ENCODE results near the gene SLC34A1.
"Not testable (repeated sequence)": the region's sequence is repeated elsewhere in the genome, so short reads cannot be mapped to it uniquely, and the experiment has no call there.

The SLC34A1 gene

DNA sequence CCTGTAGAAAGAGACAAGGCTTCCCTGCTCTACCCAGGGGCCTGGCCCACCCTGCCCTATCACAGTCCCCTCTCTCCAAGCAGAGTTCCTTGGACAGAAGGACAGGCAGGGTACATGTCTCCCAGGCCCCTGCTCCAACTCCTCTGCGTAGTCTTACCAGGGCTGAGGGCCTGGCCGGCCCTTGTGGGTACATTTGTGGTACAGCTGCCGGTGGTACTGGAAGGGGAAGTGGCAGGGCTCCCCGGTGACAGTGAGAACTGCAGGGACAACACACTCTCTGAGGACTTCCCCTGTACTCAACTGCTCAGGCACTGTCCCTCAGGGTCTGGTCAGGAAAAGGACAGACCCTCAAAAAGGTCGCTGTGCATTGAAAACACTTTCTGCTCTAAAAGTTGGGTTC, 21.6 kb downstream of the SLC34A1 start:
- no peak for DNase-seq

DNA sequence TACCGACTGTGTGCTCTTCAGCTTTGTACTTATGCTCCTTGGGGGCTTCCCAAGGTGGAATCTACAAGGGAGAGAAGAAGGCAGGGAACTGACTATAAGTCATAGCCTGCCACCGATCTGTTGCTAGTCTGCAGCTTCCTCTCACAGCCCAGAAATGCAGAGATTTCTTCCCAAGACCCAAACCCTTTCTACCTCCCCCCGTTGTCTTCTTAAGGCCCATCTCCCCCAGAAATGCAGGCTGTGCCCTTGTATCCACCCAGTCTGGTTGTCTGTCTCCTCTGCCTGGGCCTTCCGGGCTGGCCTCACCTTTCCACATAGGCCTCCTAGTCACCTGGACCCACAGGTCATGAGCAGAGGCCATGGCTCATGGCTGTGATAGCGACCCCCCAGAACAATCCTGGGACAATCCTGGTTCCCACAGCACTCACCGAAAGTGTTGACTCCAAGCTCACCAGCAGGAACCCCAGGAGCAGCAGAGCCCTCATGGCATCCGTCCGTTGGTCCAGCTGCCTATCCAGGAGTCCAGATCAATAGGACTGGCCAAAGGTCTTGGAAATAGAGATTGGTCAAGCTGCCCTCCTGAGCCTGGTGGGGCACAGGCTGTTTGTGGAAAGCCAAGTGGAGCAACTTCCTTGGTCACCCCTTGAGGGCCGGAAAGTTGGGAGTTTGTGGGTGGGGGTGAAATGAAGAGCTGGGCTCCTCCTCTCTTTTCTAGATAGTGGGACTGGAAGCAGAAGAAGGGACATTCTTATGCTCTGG, 25.0 kb downstream of the SLC34A1 start, which contains the start of gene F12:
Gene F12 (minus strand): TSS at position 522 of the 759 bp plus-strand sequence. CDS start 37 bp downstream, at position 485.
- peak in 1 of 51 donors; percentile 7 for DNase-seq

- no peak for DNase-seq
Observed at GRCh38 chr5:177410575-177410974, 26.3 kb downstream of the SLC34A1 start.

- DNase-seq, result no peak
Observed at GRCh38 chr5:177412603-177413233, 28.5 kb downstream of the SLC34A1 start.

- DNase-seq, result no peak
Observed at GRCh38 chr5:177414481-177414880, 30.2 kb downstream of the SLC34A1 start.

- DNase-seq, result not testable (repeated sequence)
Observed at GRCh38 chr5:177417081-177417480, 32.8 kb downstream of the SLC34A1 start.

GRCh38 chr5:177419046-177419445, 34.8 kb downstream of the SLC34A1 start:
- no peak for DNase-seq

DNA sequence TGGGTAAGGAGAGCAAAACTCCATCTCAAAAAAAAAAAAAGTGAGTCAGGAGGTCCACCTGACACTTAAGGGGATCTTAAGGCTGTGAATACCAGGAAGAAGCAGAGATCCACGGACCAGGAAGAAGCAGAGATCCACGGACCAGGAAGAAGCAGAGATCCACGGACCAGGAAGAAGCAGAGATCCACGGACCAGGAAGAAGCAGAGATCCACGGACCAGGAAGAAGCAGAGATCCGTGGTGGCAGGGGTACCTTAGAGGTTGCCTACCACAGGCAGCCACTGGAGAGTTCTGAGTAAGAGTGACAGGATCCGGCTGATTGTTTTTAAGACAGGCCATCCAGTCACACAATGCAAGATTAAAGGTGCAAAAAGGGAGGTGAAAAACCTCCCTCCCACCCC, 36.2 kb downstream of the SLC34A1 start:
- not testable (repeated sequence) for DNase-seq

DNA sequence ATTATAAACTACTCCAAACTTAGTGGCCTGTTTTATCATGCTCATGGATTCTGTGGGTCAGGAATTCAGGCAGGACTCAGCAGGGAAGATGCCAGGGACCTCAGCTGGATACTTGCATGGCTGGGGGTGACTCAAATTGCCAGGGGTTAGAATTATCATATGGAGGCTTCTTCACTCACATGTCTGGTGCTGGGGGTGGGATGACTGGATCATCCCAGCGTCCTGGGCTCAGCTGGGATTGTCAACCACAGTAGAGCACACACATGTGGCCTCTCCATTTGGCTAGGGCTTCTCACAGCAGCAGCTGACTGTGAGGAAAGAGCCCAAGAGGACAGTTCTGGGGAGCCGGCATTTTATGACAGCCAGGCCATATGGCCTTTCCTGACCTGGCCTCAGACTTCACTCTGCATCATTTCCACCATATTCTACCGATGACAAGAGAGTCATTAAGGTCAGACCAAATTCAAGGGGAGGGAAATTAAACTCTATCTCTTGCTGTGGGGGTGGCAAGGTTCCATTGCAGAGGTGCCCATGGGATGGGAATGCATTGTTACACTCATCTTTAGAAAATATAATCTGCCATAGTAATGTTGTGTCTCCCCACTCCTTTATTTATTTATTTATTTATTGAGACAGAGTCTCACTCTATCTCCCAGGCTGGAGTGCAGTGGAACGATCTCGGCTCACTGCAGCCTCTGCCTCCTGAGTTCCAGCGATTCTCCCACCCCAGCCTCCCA, 37.0 kb downstream of the SLC34A1 start:
- DNase-seq, result no peak

- DNase-seq, result no peak
Observed at GRCh38 chr5:177423671-177424070, 39.4 kb downstream of the SLC34A1 start.

- no peak for DNase-seq
Observed at GRCh38 chr5:177425196-177425800, 41.1 kb downstream of the SLC34A1 start.

- peak; percentile 84 to 100 (median 99) for DNase-seq
Observed at GRCh38 chr5:177425801-177426565, 41.7 kb downstream of the SLC34A1 start.

DNA sequence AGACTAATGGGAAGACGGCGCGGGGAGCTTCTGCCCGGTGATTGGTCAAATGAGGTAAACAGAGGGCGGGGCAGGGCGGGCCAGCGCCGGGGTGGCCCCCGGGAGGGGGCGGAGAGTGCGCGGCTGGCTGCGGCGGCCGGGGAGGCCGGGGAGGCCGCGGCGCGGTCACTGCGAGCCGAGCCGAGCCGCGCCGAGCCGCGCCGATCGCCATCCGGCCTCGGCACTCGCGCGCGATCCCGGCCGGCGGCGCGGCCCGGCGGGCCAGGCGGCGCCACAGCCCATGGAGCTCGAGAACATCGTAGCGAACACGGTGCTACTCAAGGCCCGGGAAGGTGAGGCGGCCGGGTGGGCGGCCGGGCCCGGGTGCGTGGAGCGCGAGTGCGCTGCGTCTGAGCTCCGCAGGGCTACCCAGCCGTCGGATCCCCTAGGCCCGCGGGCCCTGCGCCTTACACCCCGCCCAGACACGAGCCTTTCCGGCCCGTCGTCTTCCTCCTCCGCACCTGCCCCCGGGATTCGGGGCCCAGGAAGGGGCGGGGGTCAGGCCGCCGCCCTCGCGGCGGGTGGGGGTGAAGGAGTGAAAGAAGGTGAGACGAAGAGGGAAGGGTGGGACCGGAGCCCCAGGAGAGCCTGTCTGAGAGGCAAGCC, 42.5 kb downstream of the SLC34A1 start, which contains the start of gene GRK6:
Gene GRK6 (plus strand): TSS at position 111 of the 645 bp plus-strand sequence. CDS start 170 bp downstream, at position 281.
- peak in 5 of 51 donors; percentile 40 to 56 (median 46) for DNase-seq

DNA sequence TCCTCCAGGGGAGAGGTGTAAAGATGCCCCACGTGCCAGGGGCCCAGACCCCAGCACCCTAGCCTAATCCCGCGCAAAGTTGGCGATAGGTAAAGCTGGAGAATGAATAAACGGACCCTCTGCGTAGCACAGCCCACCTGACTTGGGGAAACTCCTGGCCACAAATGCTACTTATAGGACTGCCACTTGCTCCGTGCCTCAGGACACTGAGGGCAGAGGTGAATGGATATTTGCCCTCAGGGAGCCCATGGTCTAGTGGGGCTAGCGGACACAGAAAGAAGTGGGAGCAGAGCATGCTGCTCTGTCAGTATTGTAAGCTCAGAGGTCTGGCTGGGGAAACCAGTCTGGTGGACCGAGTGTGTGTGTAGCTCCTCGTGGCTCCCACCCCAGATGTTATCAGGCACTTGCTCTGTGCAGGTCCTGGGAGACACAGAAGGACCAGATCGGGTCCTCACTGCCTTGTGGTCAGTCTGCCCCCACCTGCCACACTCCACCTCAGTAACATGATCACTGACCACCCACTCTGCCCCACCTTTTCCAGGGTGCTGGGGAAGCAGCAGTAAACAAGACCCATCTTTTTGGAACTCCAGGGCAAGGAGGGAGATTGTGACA, 43.1 kb downstream of the SLC34A1 start:
- peak in 1 of 51 donors; percentile 10 for DNase-seq

DNA sequence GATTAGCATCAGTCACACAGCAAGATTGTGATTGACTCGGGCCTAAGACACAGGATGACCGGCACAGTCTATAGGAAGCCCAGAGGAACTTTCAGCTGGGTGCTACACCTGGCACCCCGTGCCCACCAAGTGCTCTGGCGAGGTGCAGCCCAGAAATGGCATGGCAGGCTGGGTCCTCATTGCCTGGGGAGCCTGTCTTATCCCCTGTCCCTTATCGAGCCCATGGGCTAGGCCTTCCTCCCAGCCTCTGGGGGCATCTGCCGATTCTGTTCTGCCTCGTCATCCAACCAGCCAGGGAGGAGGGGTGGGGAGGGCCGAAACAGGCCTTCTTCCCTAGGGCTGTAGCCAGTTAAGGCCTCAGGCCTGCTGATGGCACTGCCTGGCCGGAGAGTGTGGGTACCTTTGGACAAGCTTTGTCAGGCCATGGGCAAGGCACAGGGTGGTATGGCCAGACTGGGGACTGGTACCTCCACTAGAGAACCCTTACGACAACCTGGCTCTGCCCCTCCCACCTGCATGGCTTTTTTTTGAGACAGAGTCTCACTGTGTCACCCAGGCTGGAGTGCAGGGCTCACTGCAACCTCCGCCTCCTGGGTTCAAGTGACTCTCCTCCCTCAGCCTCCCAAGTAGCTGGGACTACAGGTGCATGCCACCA, 43.8 kb downstream of the SLC34A1 start:
- DNase-seq, result no peak

- DNase-seq, result no peak
Observed at GRCh38 chr5:177428574-177429217, 44.5 kb downstream of the SLC34A1 start.

DNA sequence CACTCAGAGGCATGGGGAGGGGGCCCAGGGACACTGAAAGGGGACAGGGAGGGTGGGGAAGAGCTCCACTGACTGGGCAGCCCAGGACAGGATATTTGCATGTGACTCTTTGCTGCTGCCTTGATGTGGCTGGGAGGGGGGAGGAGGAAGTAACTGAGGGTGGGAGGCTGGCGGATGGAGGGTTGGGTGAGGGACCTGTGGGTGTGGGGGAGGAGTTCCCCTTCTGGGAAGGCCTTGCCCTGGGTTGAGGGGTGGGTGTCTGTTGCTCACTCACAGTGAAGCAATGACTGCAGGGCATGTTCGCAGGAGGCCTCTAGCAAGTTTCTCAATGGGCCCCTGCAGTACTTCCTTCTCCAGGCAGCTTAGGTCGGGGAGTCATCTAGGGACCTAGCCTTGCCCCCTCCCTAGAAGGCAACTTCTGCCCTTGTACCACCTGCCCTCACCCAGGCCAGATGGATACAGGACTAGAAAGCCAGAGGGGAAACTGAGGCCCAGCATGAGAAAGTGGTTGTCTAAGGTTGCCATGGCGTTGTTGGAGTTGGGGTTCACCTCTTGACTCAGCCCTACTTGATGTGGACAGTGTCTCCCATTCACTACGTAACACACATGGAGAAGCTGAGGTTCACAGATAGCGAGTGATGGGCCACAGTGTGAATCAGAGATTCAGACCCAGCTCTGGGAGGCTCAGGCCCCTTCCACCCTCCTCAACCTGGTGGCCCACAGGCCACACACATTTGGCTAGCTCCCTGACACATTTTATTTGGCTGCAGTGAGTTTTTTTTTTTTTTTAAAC, 45.2 kb downstream of the SLC34A1 start:
- peak in 14 of 51 donors; percentile 12 to 58 (median 18) for DNase-seq

All from hypothalamus (tissue), 51 donors.